Prostate gland (tissue), 2 donors: ENCODE data around the gene KRT85. TPM values are rescaled to one million over a fixed set of nuclear protein-coding genes. Genes with fewer than 3 reads are reported as not detected.

Experiments used
- DNase-seq: peaks from one replicate; pipeline ENCODE4 v3.0.0-alpha.2; 2019; ENCODE audit warnings: low spot score
- H3K27ac ChIP-seq, 2 donors: fragments of 200-600 bp; sonication (generic); 2 replicates each; pipeline ENCODE4 v1.5.1; 2017 to 2019
- H3K27me3 ChIP-seq: fragments of 200-600 bp; sonication (generic); replicated peaks from 2 replicates; pipeline ENCODE4 v1.5.1; 2019; ENCODE audit not compliant: insufficient read depth
- H3K36me3 ChIP-seq, 2 donors: fragments of 200-600 bp; sonication (generic); 1 replicate in 1 of 2; 2 replicates in 1 of 2; pipeline versions ENCODE4 v1.5.1 to v1.8.1; 2017 to 2019
- H3K4me1 ChIP-seq: fragments of 200-600 bp; sonication (generic); replicated peaks from 2 replicates; pipeline ENCODE4 v1.5.1; 2019
- H3K4me3 ChIP-seq, 2 donors: fragments of 200-600 bp; sonication (generic); 2 replicates each; pipeline ENCODE4 v1.5.1; 2017 to 2019
- H3K9me3 ChIP-seq: fragments of 200-600 bp; sonication (generic); 2 replicates; pipeline ENCODE4 v1.5.1; 2017
- POLR2A ChIP-seq: fragments of 450-650 bp; IDR thresholded peaks from one replicate; pipeline ENCODE4 v1.6.1; 2016; ENCODE audit warnings: antibody characterized with exemption, mild to moderate bottlenecking
- POLR2AphosphoS5 ChIP-seq: sonication (generic); formaldehyde crosslinking; IDR thresholded peaks from one replicate; pipeline ENCODE4 v1.6.1; 2017; ENCODE audit warnings: antibody characterized with exemption
- WGBS: methylation state at CpG from one replicate; pipeline ENCODE4 v1.1.5; 2018; 5-methylcytosine and 5-hydroxymethylcytosine counted together
- intact Hi-C: fragments of 100-400 bp; cut with DNase I; formaldehyde crosslinking; loops from one replicate; pipeline ENCODE4 v1.14.2; 2022
- total RNA-seq, 2 donors: library from RNA; depleted of rRNA; stranded (reverse); fragments of >200 nt; gene quantifications; one replicate each; pipeline ENCODE4 v1.1.0, GENCODE V29; 2016
- TF ChIP-seq, protein P1 (sequence below), 4 experiments: fragments of 200-600 bp in 2 of 4; fragments of 450-650 bp in 2 of 4; sonication (generic) in 2 of 4; IDR thresholded peaks; 1 replicate in 3 of 4; 2 replicates in 1 of 4; pipeline ENCODE4 v1.5.1; 2016 to 2019; ENCODE audit warnings: antibody characterized with exemption in 4 of 4, mild to moderate bottlenecking in 2 of 4, moderate library complexity in 2 of 4

The KRT85 gene
- total RNA-seq, 2 donors from 2014 or later, result not detected

DNA sequence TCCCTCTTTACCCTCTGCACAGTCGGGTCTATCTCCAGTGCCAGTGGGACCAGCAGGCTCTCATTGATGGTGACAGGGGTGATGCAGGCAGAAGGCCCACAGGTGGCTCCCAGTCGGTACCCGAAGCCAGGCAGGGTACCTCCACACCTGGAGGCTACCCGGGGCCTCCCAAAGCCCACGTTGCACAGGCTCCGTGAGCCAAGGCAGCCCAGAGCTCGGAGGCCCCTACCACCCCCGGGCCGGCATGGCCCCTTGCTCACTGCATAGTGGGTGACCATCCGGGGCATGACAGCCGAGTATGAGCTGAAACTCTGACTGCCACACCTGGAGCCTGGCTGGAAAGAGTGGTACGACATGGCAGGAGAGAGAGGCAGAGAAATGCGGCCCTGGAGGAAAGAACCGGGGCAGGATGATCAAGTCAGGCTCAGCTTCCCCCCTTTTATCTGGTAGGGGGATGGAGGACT, 38.7 kb upstream of the KRT85 start, which contains the start of gene KRT82:
KRT82 (minus strand) TSS at position 414 of the 464 bp plus-strand sequence; CDS start at position 356, 58 bp downstream.
- Histone ChIP-seq H3K36me3 (no peaks in the 10 kb centered on the region), H3K4me3 (no peak within 1 kb of the TSS), H3K27ac (no peak within 1 kb of the TSS), H3K4me1 (no peaks in the 10 kb centered on the region), H3K27me3 (no peaks in the 10 kb centered on the region), H3K9me3 (no peaks in the 10 kb centered on the region)
- DNase-seq, result no peak
- 97% methylated on average over 13 of the region's 14 CpGs for WGBS
- intact Hi-C loops, result no loop called here
- TF ChIP-seq POLR2A, result no peak
- TF ChIP-seq POLR2AphosphoS5, result no peak
- TF ChIP-seq, protein P1, sequence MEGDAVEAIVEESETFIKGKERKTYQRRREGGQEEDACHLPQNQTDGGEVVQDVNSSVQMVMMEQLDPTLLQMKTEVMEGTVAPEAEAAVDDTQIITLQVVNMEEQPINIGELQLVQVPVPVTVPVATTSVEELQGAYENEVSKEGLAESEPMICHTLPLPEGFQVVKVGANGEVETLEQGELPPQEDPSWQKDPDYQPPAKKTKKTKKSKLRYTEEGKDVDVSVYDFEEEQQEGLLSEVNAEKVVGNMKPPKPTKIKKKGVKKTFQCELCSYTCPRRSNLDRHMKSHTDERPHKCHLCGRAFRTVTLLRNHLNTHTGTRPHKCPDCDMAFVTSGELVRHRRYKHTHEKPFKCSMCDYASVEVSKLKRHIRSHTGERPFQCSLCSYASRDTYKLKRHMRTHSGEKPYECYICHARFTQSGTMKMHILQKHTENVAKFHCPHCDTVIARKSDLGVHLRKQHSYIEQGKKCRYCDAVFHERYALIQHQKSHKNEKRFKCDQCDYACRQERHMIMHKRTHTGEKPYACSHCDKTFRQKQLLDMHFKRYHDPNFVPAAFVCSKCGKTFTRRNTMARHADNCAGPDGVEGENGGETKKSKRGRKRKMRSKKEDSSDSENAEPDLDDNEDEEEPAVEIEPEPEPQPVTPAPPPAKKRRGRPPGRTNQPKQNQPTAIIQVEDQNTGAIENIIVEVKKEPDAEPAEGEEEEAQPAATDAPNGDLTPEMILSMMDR (IDR thresholded peaks at IDR 0.05), result no peak

DNA sequence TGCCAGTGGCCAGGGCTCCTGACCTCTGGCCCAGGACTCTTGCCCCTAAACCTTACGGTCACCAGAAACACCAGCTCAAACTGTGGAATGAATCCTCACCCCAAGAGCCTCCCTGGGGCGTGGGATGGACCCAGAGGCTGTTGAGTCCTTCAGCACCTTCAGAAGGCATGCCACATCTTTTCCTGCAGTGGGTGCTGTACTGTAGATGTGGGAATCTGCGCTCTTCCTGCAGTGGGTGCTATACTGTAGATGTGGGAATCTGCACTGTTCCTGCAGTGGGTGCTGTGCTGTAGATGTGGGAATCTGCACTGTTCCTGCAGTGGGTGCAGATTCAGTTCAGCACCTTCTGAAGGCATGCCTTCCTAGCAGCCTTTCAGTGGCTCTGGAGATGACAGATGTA, 37.7 kb upstream of the KRT85 start:
- DNase-seq, result no peak
- H3K4me1 ChIP-seq, result no peaks in the 10 kb centered on the region
- TF ChIP-seq, protein P1 (IDR thresholded peaks at IDR 0.05), result no peak
- no peak for TF ChIP-seq POLR2AphosphoS5
- no peak for TF ChIP-seq POLR2A
- H3K27me3 ChIP-seq, result no peaks in the 10 kb centered on the region
- WGBS, result 96% methylated on average over 3 of the region's 3 CpGs
- no peak overlapping the region for H3K4me3 ChIP-seq
- H3K27ac ChIP-seq, result no peak overlapping the region
- no peaks in the 10 kb centered on the region for H3K36me3 ChIP-seq
- H3K9me3 ChIP-seq, result no peaks in the 10 kb centered on the region
- intact Hi-C loops, result no loop called here

DNA sequence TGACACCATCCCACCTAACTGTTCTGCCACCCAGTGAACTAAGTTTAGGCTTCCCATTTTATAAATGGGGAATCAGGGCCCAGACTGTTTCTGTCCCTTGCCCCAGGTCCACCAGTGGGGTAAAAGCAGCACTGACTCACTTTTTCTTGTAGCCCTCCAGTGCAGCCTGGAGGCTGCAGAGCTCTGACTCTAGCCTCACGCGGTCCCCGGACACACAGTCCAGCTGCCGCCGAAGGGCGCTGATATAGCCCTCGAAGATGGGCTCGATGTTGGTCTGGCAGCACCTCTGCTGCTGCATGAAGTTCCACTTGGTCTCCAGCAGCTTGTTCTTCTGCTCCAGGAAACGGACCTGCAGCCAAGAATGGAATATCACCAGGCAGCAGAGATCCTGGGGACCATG, 36.3 kb upstream of the KRT85 start:
- TF ChIP-seq, protein P1 (IDR thresholded peaks at IDR 0.05), result no peak
- TF ChIP-seq POLR2AphosphoS5 (no peak), POLR2A (no peak)
- 95% methylated on average over 9 of the region's 9 CpGs for WGBS
- Histone ChIP-seq H3K36me3 (no peaks in the 10 kb centered on the region), H3K27me3 (no peaks in the 10 kb centered on the region), H3K27ac (no peak overlapping the region), H3K9me3 (no peaks in the 10 kb centered on the region), H3K4me3 (no peak overlapping the region), H3K4me1 (no peaks in the 10 kb centered on the region)
- intact Hi-C loops, result no loop called here
- no peak for DNase-seq

DNA sequence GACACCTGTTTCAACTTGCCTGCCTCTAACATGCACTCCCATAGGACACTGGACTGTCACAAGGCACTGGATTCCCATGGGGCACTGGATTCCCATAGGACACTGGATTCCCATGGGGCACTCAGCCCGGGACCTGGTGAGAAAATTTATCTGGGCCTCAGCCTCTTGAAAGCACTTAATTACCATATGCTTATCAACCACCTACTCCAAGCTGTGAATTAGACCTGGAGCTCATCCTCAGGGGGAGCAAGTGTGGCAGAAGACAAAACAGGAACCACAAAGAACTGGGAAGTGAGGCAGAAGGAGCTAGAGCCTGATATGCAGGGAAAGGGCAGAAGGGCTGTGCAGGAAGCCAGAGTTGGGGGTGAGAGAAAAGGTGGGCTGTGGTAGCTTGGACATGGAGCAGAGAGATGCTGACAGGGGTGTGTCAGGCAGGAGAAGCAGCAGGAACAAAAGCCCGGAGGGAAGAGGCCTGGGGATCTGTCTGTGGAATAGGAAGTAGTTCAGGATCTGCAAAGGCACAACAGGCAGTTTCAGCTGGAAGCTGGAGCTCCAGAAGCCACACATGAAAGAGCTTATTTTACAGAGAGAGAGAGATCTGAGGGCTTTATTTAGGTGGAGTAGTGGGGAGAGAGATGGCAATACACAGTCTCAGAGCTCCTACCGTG, 35.7 kb upstream of the KRT85 start:
- 65% methylated on average over 3 of the region's 3 CpGs for WGBS
- DNase-seq, result no peak
- Histone ChIP-seq H3K36me3 (no peaks in the 10 kb centered on the region), H3K27ac (no peak overlapping the region), H3K9me3 (no peaks in the 10 kb centered on the region), H3K4me1 (no peaks in the 10 kb centered on the region), H3K27me3 (no peaks in the 10 kb centered on the region), H3K4me3 (no peak overlapping the region)
- no peak for TF ChIP-seq POLR2AphosphoS5
- TF ChIP-seq, protein P1 (IDR thresholded peaks at IDR 0.05), result no peak
- TF ChIP-seq POLR2A, result no peak
- intact Hi-C loops, result no loop called here

DNA sequence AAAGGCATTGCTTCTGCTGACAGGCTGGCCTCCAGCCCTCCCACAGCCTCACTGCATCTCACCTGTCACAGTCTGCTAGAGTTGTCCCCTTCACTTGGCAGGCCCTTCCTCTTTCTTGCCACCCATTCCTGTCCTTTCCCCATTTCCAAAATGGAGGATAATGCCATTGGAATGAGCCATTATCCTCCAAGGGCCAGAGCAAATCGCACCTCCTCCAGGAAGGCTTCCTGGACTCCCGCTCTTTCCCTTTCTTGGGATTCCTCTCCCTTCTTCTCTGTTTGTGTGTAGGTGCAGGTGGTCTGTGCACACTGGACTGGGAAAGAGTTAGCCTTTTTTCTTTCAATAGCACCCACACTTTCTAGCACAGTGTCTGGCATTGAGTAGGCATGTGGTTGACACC, 35.1 kb upstream of the KRT85 start:
- no peak for DNase-seq

More for the DNA sequence above, 35.1 kb upstream of the KRT85 start:
- WGBS, result 98% methylated on average over 2 of the region's 2 CpGs
- TF ChIP-seq POLR2AphosphoS5 (no peak), POLR2A (no peak)
- TF ChIP-seq, protein P1 (IDR thresholded peaks at IDR 0.05), result no peak
- Histone ChIP-seq H3K4me3 (no peak overlapping the region), H3K4me1 (no peaks in the 10 kb centered on the region), H3K27me3 (no peaks in the 10 kb centered on the region), H3K36me3 (no peaks in the 10 kb centered on the region), H3K9me3 (no peaks in the 10 kb centered on the region), H3K27ac (no peak overlapping the region)
- intact Hi-C loops, result no loop called here
